ENCODE measurements around the gene ARL8A.
"Not testable (repeated sequence)": the region's sequence is repeated elsewhere in the genome, so short reads cannot be mapped to it uniquely, and the experiment has no call there.

Gene ARL8A

DNA sequence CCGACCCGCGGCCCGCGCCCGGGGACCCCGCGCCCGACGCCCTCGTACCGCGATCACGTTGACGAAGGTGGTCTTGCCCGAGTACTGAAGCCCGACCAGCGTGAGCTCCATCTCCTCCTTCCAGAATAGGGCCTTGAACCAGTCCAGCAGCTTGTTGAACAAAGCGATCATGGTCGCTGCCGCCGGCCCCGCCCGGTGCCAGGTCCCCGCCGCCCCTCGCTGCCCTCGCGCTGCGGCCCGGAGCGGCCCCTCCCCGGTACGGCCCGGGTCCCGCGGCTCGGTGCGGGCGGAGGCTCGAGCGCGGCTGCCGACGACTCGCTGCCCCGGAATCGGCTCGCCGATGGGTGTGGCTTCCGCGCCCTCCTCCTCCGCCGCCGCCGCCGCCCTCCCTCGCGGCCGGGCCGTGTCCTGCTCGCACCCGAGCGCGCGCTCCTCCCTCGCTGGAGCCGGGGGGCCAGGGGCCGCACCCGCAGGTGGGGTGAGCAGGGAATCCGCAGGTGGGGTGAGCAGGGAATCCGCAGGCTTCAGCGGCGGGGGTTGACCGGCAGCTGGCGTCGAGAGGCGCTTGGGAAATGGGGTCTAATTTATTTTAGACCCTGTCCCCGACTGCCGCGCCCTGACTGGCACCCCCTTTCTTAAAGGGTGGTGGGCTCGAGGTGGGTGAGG is at the start of gene ARL8A:
Gene ARL8A, minus strand, starts transcription at position 336 of the 666 bp plus-strand sequence. Its CDS starts 165 bp downstream, at position 171.
- no peak for DNase-seq

DNA sequence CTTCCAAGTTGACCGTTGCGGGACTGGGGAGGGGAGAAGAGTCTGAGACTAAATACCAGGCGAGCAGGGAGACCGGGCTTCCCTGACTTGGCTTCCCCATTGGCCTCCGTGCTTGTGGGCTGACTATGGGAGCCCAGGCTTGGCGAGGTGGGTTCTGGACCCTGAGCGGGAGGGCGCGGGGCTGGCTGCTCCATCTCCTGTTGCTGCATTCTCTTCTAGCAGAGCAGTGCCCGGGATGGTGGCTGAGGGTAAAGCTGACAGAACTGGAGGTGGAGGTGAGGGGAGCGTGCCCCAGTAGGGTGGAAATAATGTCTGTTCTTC is 49.8 kb upstream of the ARL8A start:
- DNase-seq: no peak

GRCh38 chr1:202193614-202194327 is 49.2 kb upstream of the ARL8A start, which contains the start of gene LGR6:
Gene LGR6, plus strand, starts transcription at chr1:202193799. Its CDS starts 191 bp downstream, at chr1:202193990.
- no peak for DNase-seq

- DNase-seq: no peak
Measured at GRCh38 chr1:202192770-202193613, 48.5 kb upstream of the ARL8A start.

GRCh38 chr1:202191391-202191790 is 46.9 kb upstream of the ARL8A start:
- DNase-seq: not testable (repeated sequence)

GRCh38 chr1:202189918-202190715 is 45.6 kb upstream of the ARL8A start:
- no peak for DNase-seq

DNA sequence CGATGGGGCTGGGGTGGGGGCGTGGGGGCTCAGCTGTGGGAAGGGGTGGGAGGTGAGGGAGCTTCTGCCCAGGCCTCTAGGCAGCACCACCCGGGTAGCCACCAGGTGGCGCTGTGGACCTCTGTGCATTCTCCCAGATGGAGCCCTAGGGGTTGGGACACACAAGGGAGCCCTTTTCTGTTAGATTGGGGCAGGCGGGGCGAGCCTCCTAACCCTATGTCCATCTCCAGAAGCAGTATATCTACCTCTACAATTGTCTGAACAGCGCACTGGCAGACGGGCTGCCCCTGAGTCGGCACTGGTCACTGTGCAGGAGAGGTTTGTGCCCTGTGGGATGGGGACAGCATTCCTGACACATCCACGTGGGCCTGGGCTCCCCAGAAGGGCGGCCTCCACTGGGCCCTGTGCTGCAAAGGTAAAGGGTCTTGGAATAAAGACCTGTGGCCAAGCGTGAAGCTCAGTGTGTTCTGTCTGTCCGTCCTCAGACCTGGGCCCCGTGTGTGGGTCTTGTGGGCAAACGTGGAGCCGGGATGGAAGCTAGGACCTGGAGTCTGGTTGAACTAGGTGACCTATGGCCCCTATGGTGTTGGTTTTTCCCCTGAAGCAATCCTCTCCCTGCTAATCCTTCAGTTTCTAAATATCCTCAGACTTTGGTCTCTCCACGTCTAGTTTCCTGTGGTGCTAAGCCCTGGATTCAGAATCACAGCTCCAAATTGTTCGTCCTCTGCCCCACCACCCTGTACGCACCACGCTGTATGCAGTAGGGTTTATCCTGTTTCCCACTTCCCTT is 44.7 kb upstream of the ARL8A start:
- DNase-seq: peak; percentile 62

DNA sequence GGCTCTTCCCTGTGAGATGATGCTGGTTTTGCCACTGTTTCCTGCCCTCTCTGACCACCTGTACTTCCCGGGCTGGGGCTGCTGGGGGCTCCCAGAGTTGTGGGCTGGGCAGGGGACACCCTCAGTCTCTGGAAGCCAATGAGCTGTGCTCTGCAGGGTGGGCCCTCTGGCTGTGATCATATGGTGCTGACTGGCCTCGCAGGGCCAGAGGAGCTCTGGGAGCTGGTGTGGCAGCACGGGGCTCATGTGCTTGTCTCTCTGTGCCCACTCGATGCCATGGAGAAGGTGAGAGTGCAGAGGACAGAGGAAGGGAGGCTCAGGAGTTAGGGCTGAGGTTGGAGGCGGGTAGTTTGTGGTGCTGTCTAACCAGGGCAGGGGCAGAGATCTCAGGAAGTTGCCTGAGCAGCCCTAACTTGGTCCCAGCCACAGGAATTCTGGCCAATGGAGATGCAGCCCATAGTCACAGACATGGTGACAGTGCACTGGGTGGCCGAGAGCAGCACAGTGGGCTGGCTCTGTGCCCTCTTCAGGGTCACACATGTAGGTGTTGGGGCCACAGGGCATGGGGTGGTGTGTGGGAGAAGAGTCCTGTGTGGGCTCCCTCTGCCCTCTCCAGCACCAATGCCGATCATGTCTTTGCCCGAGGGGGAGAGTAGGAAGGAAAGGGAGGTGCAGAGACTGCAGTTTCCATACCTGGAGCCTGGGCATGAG is 43.3 kb upstream of the ARL8A start:
- no peak for DNase-seq

GRCh38 chr1:202187041-202187671 is 42.6 kb upstream of the ARL8A start:
- no peak for DNase-seq

DNA sequence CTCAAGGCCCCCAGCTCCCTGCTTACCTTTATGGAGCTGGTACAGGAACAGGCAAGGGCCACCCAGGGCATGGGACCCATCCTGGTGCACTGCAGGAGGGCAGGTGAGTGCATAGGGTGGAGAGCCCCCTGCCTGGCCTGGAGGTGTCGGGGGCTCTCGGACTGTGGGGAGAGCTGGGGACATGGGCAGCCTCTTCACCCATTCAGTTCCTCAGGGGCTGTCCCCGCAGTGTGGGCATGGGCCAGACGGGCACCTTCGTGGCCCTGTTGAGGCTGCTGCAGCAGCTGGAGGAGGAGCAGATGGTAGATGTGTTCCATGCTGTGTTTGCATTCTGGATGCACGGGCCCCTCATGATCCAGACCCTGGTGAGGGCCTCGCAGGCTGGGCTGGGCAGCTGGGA is 41.8 kb upstream of the ARL8A start:
- no peak for DNase-seq

GRCh38 chr1:202184750-202185460 is 40.4 kb upstream of the ARL8A start:
- peak; percentile 72 for DNase-seq

DNA sequence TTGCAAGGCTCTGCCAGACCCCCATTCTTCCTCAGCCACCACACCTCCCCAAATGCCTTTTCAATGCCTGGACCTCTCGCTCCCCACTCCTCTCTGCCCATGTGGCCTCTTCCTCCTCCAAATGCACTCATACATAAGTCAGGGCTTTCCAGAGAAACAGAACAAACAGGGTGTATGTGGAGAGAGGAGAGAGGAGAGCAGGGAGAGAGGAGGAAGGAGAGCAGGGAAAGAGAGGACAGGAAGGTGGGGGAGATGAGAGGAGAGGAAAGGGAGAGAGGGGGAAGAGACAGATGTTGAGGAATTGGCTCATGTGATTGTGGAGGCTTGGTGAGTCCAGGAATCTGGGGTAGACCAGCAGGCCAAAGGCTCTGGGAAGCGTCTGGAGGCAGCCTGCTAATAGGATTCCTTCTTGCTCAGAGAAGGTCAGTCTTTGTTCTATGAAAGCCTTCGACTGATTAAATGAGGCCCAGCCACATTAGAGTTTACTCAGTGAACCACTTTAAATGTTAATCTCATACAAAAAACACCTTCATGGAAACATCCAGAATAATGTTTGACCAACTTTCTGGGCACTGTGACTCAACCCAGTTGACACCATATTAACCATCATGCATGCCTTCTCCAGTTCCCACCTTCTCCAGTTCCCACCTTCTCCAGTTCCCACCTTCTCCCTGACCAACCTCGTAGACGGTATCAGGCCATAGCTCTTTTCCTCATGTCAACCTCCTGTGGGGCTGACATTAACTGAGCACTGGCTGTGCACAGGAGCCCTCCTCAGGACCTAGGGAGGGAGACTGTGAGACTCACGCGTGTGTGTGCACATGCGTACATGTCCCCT is 37.7 kb upstream of the ARL8A start:
- no peak for DNase-seq

- DNase-seq: no peak
Measured at GRCh38 chr1:202181586-202181985, 37.0 kb upstream of the ARL8A start.

GRCh38 chr1:202180751-202181139 is 36.2 kb upstream of the ARL8A start:
- DNase-seq: not testable (repeated sequence)

DNA sequence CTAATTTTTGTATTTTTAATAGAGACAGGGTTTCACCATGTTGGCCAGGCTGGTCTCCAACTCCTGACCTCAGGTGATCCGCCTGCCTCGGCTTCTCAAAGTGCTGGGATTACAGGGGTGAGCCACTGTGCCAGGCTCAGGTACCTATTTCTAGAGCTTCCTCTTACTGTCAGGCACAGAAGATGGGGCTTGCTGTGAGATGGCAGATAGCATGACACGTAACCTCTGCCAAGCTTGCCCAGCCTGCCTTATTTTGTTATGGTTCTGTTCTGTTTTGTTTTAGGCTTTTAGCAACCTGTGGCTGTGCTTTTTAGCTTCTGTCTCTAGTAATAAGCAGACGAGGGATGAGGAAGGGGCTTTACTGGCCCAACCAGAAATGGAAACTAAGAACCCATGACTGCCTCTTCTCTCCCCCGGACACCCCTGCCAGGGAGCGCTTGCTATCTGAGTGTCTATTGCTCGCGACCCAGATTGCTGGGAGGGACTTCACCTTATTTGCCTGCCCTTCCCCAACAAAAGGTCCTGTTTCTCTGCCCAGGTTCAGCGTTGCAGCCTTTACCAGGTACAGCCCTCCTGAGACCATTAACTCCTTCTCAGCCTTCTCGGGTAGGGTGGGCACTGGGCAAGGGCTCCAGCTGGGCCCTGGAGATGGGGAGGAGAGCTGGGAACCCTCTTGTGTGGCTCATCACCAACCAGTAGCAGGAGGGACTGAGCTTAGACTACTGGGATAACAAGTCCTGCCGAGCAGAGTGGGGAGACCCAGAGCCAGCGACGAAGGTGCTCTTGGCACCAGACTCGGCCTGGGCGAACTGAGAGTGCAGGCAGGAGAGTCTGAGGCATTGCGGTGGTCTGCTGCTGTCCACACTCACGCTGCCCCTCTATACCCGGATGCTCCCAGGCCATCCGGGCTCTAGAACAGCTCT is 35.6 kb upstream of the ARL8A start:
- no peak for DNase-seq

- no peak for DNase-seq
Measured at GRCh38 chr1:202176949-202177927, 32.7 kb upstream of the ARL8A start.

DNA sequence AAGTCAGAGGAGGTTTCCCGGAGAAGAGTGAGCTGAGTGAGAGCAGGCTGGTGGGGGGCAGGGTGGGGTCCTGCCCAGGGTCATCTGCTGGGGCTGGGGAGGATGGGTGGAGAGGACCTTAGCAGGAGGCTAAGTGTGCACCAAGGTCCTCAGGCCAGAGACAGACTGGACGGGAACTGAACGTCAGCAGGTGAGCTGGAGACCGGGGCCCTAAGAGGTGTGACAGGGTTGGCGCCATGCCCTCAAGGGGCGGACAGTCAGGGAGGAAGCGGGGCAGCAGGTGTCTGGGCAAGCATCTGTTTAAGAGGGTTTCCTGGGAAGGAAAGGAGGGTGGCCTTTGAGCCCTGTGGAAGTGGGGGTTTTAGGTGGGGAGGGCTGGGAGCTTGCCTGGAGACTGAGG is 29.5 kb upstream of the ARL8A start:
- DNase-seq: no peak
